ENCODE measurements around the gene OTOA.

The OTOA gene

GRCh38 chr16:21642861-21643260 lies 20.9 kb upstream of the OTOA start:
- peaks cover 72% of the 10 kb centered on the region for H3K4me1 ChIP-seq (ENCODE audit: insufficient read depth, low read length, severe bottlenecking)
- TF ChIP-seq CTCF (IDR thresholded peaks at IDR 0.05; ENCODE audit: low read length), result no peak
- TF ChIP-seq EZH2 (IDR thresholded peaks at IDR 0.05; ENCODE audit: borderline replicate concordance, low read length), result no peak
- no peaks in the 10 kb centered on the region for H3K9me3 ChIP-seq (ENCODE audit: low read length)
- H4K20me1 ChIP-seq (ENCODE audit: insufficient read depth, low read length), result no peaks in the 10 kb centered on the region
- H3K27ac ChIP-seq (ENCODE audit: low read depth, low read length, poor library complexity, severe bottlenecking), result peak overlapping the region; percentile 99
- H3K79me2 ChIP-seq (ENCODE audit: insufficient read depth, low read length), result peaks cover 14% of the 10 kb centered on the region
- H3K4me3 ChIP-seq (ENCODE audit: low read depth, low read length, poor library complexity, severe bottlenecking), result peak overlapping the region; percentile 55
- H3K4me2 ChIP-seq (ENCODE audit: low read length), result peak overlapping the region; percentile 83
- no peaks in the 10 kb centered on the region; the same call in 1 of the 2 replicates for H3K36me3 ChIP-seq (ENCODE audit: insufficient read depth, low read length)
- no peaks in the 10 kb centered on the region for H3K9me2 ChIP-seq (ENCODE audit: low read depth, low read length)
- peak overlapping the region; percentile 70 for H3K9ac ChIP-seq (ENCODE audit: low read length)
- no peak overlapping the region for H2AFZ ChIP-seq (ENCODE audit: low read length)
- H3K27me3 ChIP-seq (ENCODE audit: insufficient read depth, low read length), result no peaks in the 10 kb centered on the region
- peaks cover 22% of the 10 kb centered on the region for H3F3A ChIP-seq (ENCODE audit: insufficient read depth, low read length)

- Histone ChIP-seq H3K4me1 (ENCODE audit: insufficient read depth, low read length, severe bottlenecking) (peaks cover 82% of the 10 kb centered on the region), H3K27ac (ENCODE audit: low read depth, low read length, poor library complexity, severe bottlenecking) (peak overlapping the region; percentile 99), H3K9ac (ENCODE audit: low read length) (peak overlapping the region; percentile 70), H2AFZ (ENCODE audit: low read length) (no peak overlapping the region), H3K79me2 (ENCODE audit: insufficient read depth, low read length) (peaks cover 14% of the 10 kb centered on the region), H3K9me3 (ENCODE audit: low read length) (no peaks in the 10 kb centered on the region), H3K36me3 (ENCODE audit: insufficient read depth, low read length) (no peaks in the 10 kb centered on the region; the same call in 1 of the 2 replicates), H3K9me2 (ENCODE audit: low read depth, low read length) (no peaks in the 10 kb centered on the region), H3F3A (ENCODE audit: insufficient read depth, low read length) (peaks cover 21% of the 10 kb centered on the region), H3K4me2 (ENCODE audit: low read length) (peak overlapping the region; percentile 83), H3K4me3 (ENCODE audit: low read depth, low read length, poor library complexity, severe bottlenecking) (peak overlapping the region; percentile 55), H3K27me3 (ENCODE audit: insufficient read depth, low read length) (no peaks in the 10 kb centered on the region), H4K20me1 (ENCODE audit: insufficient read depth, low read length) (no peaks in the 10 kb centered on the region)
- no peak for TF ChIP-seq CTCF (IDR thresholded peaks at IDR 0.05; ENCODE audit: low read length)
- TF ChIP-seq EZH2 (IDR thresholded peaks at IDR 0.05; ENCODE audit: borderline replicate concordance, low read length), result no peak
These were observed 20.0 kb upstream of the OTOA start for GRCh38 chr16:21643785-21644184.

GRCh38 chr16:21644674-21645073 lies 19.1 kb upstream of the OTOA start:
- Histone ChIP-seq H3K4me1 (ENCODE audit: insufficient read depth, low read length, severe bottlenecking) (peaks cover 90% of the 10 kb centered on the region), H3K9ac (ENCODE audit: low read length) (peak overlapping the region; percentile 70), H2AFZ (ENCODE audit: low read length) (no peak overlapping the region), H3K4me2 (ENCODE audit: low read length) (peak overlapping the region; percentile 83), H3K27me3 (ENCODE audit: insufficient read depth, low read length) (no peaks in the 10 kb centered on the region), H3F3A (ENCODE audit: insufficient read depth, low read length) (peaks cover 15% of the 10 kb centered on the region), H3K36me3 (ENCODE audit: insufficient read depth, low read length) (no peaks in the 10 kb centered on the region), H3K9me3 (ENCODE audit: low read length) (no peaks in the 10 kb centered on the region), H3K27ac (ENCODE audit: low read depth, low read length, poor library complexity, severe bottlenecking) (peak overlapping the region; percentile 99), H3K9me2 (ENCODE audit: low read depth, low read length) (no peaks in the 10 kb centered on the region), H3K4me3 (ENCODE audit: low read depth, low read length, poor library complexity, severe bottlenecking) (peak overlapping the region; percentile 55), H3K79me2 (ENCODE audit: insufficient read depth, low read length) (peaks cover 14% of the 10 kb centered on the region), H4K20me1 (ENCODE audit: insufficient read depth, low read length) (no peaks in the 10 kb centered on the region)
- TF ChIP-seq CTCF (IDR thresholded peaks at IDR 0.05; ENCODE audit: low read length), result no peak
- TF ChIP-seq EZH2 (IDR thresholded peaks at IDR 0.05; ENCODE audit: borderline replicate concordance, low read length), result no peak

Data from OCI-LY1 (cell line).